ENCODE results near the gene CYB5R4.
"Not testable (repeated sequence)": the region's sequence is repeated elsewhere in the genome, so short reads cannot be mapped to it uniquely, and the experiment has no call there.

Gene CYB5R4

GRCh38 chr6:83862776-83863471 is 3.4 kb downstream of the CYB5R4 start:
- DNase-seq (ENCODE audit: low read depth in 2 of 3, low spot score in 1 of 3), result no peak

GRCh38 chr6:83867043-83867442 is 7.6 kb downstream of the CYB5R4 start:
- DNase-seq (ENCODE audit: low read depth in 2 of 3, low spot score in 1 of 3), result no peak

- no peak for DNase-seq (ENCODE audit: low read depth in 2 of 3, low spot score in 1 of 3)
Measured at GRCh38 chr6:83867527-83868161, 8.2 kb downstream of the CYB5R4 start.

- no peak for DNase-seq (ENCODE audit: low read depth in 2 of 3, low spot score in 1 of 3)
Measured at GRCh38 chr6:83868639-83869038, 9.2 kb downstream of the CYB5R4 start.

- no peak for DNase-seq (ENCODE audit: low read depth in 2 of 3, low spot score in 1 of 3)
Measured at GRCh38 chr6:83870649-83871048, 11.2 kb downstream of the CYB5R4 start.

GRCh38 chr6:83872386-83873118 is 13.1 kb downstream of the CYB5R4 start:
- DNase-seq (ENCODE audit: low read depth in 2 of 3, low spot score in 1 of 3), result no peak

GRCh38 chr6:83873869-83874268 is 14.4 kb downstream of the CYB5R4 start:
- no peak for DNase-seq (ENCODE audit: low read depth in 2 of 3, low spot score in 1 of 3)

- DNase-seq (ENCODE audit: low read depth in 2 of 3, low spot score in 1 of 3), result no peak
Measured at GRCh38 chr6:83875843-83876242, 16.4 kb downstream of the CYB5R4 start.

- DNase-seq (ENCODE audit: low read depth in 2 of 3, low spot score in 1 of 3), result no peak
Measured at GRCh38 chr6:83878902-83879644, 19.6 kb downstream of the CYB5R4 start.

GRCh38 chr6:83879746-83880145 is 20.3 kb downstream of the CYB5R4 start:
- no peak for DNase-seq (ENCODE audit: low read depth in 2 of 3, low spot score in 1 of 3)

GRCh38 chr6:83883240-83883639 is 23.8 kb downstream of the CYB5R4 start:
- no peak for DNase-seq (ENCODE audit: low read depth in 2 of 3, low spot score in 1 of 3)

- no peak for DNase-seq (ENCODE audit: low read depth in 2 of 3, low spot score in 1 of 3)
Measured at GRCh38 chr6:83884523-83884922, 25.0 kb downstream of the CYB5R4 start.

- no peak for DNase-seq (ENCODE audit: low read depth in 2 of 3, low spot score in 1 of 3)
Measured at GRCh38 chr6:83885984-83886383, 26.5 kb downstream of the CYB5R4 start.

- DNase-seq (ENCODE audit: low read depth in 2 of 3, low spot score in 1 of 3), result no peak
Measured at GRCh38 chr6:83889621-83890020, 30.1 kb downstream of the CYB5R4 start.

- DNase-seq (ENCODE audit: low read depth in 2 of 3, low spot score in 1 of 3), result no peak
Measured at GRCh38 chr6:83890520-83890919, 31.0 kb downstream of the CYB5R4 start.

GRCh38 chr6:83891586-83891985 is 32.1 kb downstream of the CYB5R4 start:
- no peak for DNase-seq (ENCODE audit: low read depth in 2 of 3, low spot score in 1 of 3)

- DNase-seq (ENCODE audit: low read depth in 2 of 3, low spot score in 1 of 3), result no peak
Measured at GRCh38 chr6:83893024-83893423, 33.5 kb downstream of the CYB5R4 start.

GRCh38 chr6:83897094-83897493 is 37.6 kb downstream of the CYB5R4 start:
- not testable (repeated sequence) for DNase-seq (ENCODE audit: low read depth in 2 of 3, low spot score in 1 of 3)

GRCh38 chr6:83901624-83902023 is 42.1 kb downstream of the CYB5R4 start:
- no peak for DNase-seq (ENCODE audit: low read depth in 2 of 3, low spot score in 1 of 3)

GRCh38 chr6:83904395-83904794 is 44.9 kb downstream of the CYB5R4 start:
- no peak for DNase-seq (ENCODE audit: low read depth in 2 of 3, low spot score in 1 of 3)

GRCh38 chr6:83905648-83906047 is 46.2 kb downstream of the CYB5R4 start:
- no peak for DNase-seq (ENCODE audit: low read depth in 2 of 3, low spot score in 1 of 3)
